SU-DHL-6 (cell line): Measurements from ENCODE around the gene TMEM117.
"Not testable (repeated sequence)": the region's sequence is repeated elsewhere in the genome, so short reads cannot be mapped to it uniquely, and the experiment has no call there.

ENCODE experiments used
- EZH2phosphoT487 ChIP-seq: fragments of 200-600 bp; sonication (generic), shearing (Covaris generic); conservative IDR thresholded peaks from 2 replicates; pipeline ENCODE4 v1.6.1; 2018; ENCODE audit warnings: mild to moderate bottlenecking, antibody characterized with exemption, low read length, moderate library complexity, mixed read lengths
- TF ChIP-seq, protein P1 (sequence below): fragments of 200-600 bp; sonication (generic); IDR thresholded peaks from one replicate; pipeline ENCODE4 v1.5.1; 2017; ENCODE audit warnings: antibody characterized with exemption, mild to moderate bottlenecking, low read length, moderate library complexity; ENCODE audit not compliant: insufficient read depth, poor library complexity, severe bottlenecking

DNA sequence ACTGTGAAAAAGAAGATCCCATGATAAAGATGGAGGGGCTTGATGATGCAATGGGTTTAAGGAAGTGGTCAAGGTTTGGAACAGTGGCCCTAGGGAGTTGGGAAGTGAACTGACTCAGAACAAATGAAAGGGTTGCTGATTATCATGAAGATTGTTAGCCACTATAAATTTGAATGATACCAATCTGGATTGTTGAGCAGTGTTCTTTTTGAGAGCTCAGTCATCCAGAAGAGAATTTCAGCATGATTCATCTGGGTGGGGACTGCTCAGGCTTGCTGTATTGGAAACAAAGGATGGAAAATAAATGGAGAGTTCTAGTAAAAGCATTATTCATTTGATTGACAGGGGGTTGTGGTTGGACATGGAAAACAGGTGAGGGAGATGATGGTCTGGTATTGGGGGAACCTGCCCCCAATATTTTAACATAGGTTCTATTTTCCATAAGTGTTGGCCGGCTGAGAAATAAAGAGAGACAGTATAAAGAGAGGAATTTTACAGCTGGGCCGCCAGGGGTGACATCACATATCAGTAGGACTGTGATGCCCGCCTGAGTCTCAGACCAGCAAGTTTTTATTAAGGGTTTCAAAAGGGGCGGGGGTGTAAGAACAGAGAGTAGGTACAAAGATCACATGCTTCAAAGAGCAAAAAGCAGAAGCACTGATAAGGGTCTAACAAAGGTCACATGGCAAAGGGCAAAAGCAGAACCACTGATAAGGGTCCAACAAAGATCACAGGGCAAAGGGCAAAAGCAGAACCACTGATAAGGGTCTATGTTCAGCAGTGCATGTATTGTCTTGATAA lies 11.7 kb downstream of the TMEM117 start:
- TF ChIP-seq, protein P1, sequence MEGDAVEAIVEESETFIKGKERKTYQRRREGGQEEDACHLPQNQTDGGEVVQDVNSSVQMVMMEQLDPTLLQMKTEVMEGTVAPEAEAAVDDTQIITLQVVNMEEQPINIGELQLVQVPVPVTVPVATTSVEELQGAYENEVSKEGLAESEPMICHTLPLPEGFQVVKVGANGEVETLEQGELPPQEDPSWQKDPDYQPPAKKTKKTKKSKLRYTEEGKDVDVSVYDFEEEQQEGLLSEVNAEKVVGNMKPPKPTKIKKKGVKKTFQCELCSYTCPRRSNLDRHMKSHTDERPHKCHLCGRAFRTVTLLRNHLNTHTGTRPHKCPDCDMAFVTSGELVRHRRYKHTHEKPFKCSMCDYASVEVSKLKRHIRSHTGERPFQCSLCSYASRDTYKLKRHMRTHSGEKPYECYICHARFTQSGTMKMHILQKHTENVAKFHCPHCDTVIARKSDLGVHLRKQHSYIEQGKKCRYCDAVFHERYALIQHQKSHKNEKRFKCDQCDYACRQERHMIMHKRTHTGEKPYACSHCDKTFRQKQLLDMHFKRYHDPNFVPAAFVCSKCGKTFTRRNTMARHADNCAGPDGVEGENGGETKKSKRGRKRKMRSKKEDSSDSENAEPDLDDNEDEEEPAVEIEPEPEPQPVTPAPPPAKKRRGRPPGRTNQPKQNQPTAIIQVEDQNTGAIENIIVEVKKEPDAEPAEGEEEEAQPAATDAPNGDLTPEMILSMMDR, result not testable (repeated sequence)
- TF ChIP-seq EZH2phosphoT487, result not testable (repeated sequence)
